ENCODE data around the gene TYROBP.

GRCh38 chr19:35868823-35869326 is 39.2 kb downstream of the TYROBP start:
- TF ChIP-seq CTCF (IDR thresholded peaks at IDR 0.05; ENCODE audit: low read depth, low read length) (no peak), MYC (IDR thresholded peaks at IDR 0.05; ENCODE audit: low read depth, low read length) (no peak), MAX (IDR thresholded peaks at IDR 0.05; ENCODE audit: low read depth, low read length) (no peak)
